ENCODE data around the gene SLC23A2. TPM values are rescaled to one million over a fixed set of nuclear protein-coding genes. Genes with fewer than 3 reads are reported as not detected.

The SLC23A2 gene
- total RNA-seq, 1 donor from 2014 or later, result 27.1 TPM

DNA sequence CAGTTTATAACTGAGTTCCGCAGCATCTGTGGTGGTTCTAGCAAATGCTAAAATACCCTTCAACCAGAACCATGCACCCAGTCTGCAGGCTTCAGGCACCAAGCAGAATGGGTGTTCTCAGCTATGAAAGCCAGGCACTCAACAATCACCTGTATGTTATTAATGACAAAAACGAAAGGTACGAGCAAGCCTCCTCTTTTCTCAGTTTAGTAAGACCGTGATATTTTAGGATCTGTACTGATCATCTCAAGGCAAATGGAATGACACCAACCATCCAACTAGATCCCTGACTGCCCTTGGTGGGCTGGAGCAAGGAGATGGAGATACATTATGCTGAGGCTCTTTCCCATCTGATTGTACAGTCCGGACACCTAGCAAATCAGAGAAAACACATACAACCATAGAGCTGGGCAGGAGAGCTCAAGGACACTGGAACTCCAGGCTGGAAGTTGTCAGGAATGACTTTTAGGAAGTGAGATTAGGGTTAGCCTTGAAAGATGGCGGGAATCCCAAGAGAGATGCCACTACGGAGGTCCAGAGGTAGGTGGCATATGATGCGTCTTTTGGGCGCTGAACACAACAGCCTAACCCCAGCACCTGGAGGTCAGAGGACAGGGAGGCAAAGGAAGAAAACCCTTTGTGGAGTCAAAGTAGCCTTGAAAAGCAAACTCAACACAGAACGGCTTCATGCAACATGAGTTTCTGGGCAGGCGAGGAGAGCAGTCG, 33.4 kb downstream of the SLC23A2 start:
- Mint-ChIP-seq H3K9me3 (no peaks in the 10 kb centered on the region), H3K27me3 (ENCODE audit: low read depth) (no peaks in the 10 kb centered on the region), H3K4me1 (peaks cover 4% of the 10 kb centered on the region), H3K4me3 (no peak overlapping the region), H3K36me3 (ENCODE audit: low read depth) (peaks cover 5% of the 10 kb centered on the region), H3K27ac (ENCODE audit: unreplicated experiment) (peak overlapping the region; percentile 46)
- no peak for DNase-seq (ENCODE audit: low read depth, low spot score)
- no peak for TF ChIP-seq CTCF (conservative IDR thresholded peaks at IDR 0.05)

- Mint-ChIP-seq H3K27me3 (ENCODE audit: low read depth) (no peaks in the 10 kb centered on the region), H3K4me1 (no peaks in the 10 kb centered on the region), H3K4me3 (no peak overlapping the region), H3K9me3 (no peaks in the 10 kb centered on the region), H3K27ac (ENCODE audit: unreplicated experiment) (peak overlapping the region; percentile 89), H3K36me3 (ENCODE audit: low read depth) (peaks cover 5% of the 10 kb centered on the region)
- no peak for DNase-seq (ENCODE audit: low read depth, low spot score)
- no peak for TF ChIP-seq CTCF (conservative IDR thresholded peaks at IDR 0.05)
Observed at GRCh38 chr20:4966826-4967751, 34.2 kb downstream of the SLC23A2 start.

GRCh38 chr20:4962241-4962855, 39.0 kb downstream of the SLC23A2 start:
- no peak for DNase-seq (ENCODE audit: low read depth, low spot score)
- no peaks in the 10 kb centered on the region for H3K9me3 Mint-ChIP-seq
- H3K4me3 Mint-ChIP-seq, result no peak overlapping the region
- no peak for TF ChIP-seq CTCF (conservative IDR thresholded peaks at IDR 0.05)
- no peak overlapping the region for H3K27ac Mint-ChIP-seq (ENCODE audit: unreplicated experiment)
- peaks cover 5% of the 10 kb centered on the region for H3K4me1 Mint-ChIP-seq
- no peaks in the 10 kb centered on the region for H3K27me3 Mint-ChIP-seq (ENCODE audit: low read depth)
- no peaks in the 10 kb centered on the region for H3K36me3 Mint-ChIP-seq (ENCODE audit: low read depth)

DNA sequence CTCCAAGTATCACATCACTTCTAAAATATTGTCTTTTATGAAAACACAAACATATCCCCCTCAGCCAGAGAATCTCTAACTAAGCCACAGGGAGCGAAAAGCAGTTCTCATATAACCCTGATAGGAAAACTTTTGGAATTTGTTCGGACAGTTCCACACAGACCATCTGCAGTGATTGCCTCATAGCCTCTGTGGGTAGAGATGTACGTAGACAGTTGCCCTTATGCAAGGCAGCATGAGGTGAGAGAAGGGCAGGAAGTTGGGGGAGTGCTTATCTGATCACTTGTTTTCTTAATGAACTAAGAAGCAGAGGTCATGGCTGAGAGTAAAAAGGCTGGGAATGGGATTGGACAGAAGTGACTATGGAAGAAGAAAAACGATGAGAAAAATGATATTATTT, 39.6 kb downstream of the SLC23A2 start:
- DNase-seq (ENCODE audit: low read depth, low spot score), result no peak
- H3K27ac Mint-ChIP-seq (ENCODE audit: unreplicated experiment), result no peak overlapping the region
- H3K9me3 Mint-ChIP-seq, result no peaks in the 10 kb centered on the region
- no peak overlapping the region for H3K4me3 Mint-ChIP-seq
- H3K27me3 Mint-ChIP-seq (ENCODE audit: low read depth), result no peaks in the 10 kb centered on the region
- TF ChIP-seq CTCF (conservative IDR thresholded peaks at IDR 0.05), result no peak
- H3K36me3 Mint-ChIP-seq (ENCODE audit: low read depth), result no peaks in the 10 kb centered on the region
- peaks cover 5% of the 10 kb centered on the region for H3K4me1 Mint-ChIP-seq

DNA sequence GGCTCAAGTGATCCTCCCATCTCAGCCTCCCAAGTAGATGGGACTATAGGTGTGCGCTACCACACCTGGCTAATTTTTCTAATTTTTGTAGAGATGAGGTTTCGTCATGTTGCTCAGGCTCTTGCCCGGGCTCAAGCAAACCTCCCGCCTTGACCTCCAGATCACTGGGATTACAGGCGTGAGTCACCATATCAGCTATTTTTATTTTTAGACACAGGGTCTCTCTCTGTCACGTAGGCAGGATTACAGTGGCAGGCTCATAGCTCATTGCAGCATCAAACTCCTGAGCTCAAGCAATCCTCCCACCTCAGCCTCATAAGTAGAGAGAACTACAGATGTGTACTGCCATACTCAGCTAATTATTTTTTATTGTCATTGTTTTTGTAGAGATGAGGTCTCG, 41.7 kb downstream of the SLC23A2 start:
- Mint-ChIP-seq H3K27ac (ENCODE audit: unreplicated experiment) (no peak overlapping the region), H3K27me3 (ENCODE audit: low read depth) (no peaks in the 10 kb centered on the region), H3K4me3 (no peak overlapping the region), H3K36me3 (ENCODE audit: low read depth) (no peaks in the 10 kb centered on the region), H3K4me1 (peaks cover 9% of the 10 kb centered on the region), H3K9me3 (no peaks in the 10 kb centered on the region)
- TF ChIP-seq CTCF (conservative IDR thresholded peaks at IDR 0.05), result no peak
- DNase-seq (ENCODE audit: low read depth, low spot score), result no peak

All from neural crest cell (in vitro differentiated cells).